HepG2 (cell line): ENCODE data around the gene UTRN. TPM values are rescaled to one million over a fixed set of nuclear protein-coding genes. Genes with fewer than 3 reads are reported as not detected.

Source experiments
- BRCA1 ChIP-seq: sonication (generic); formaldehyde crosslinking; IDR thresholded peaks from 2 replicates; pipeline ENCODE4 v1.4.0; 2020; ENCODE audit warnings: missing genetic modification reagents
- EHMT2 ChIP-seq: fragments of 200-600 bp; sonication (generic); IDR thresholded peaks from 2 replicates; pipeline ENCODE4 v1.7.0; 2017; ENCODE audit warnings: antibody characterized with exemption, low read depth, low read length, borderline replicate concordance
- ESRRA ChIP-seq: sonication (generic); formaldehyde crosslinking; IDR thresholded peaks from 2 replicates; pipeline ENCODE4 v1.5.1; 2020; ENCODE audit warnings: mild to moderate bottlenecking, low read depth, missing genetic modification reagents
- KLF16 ChIP-seq, 2 experiments: sonication (generic) in 1 of 2; formaldehyde crosslinking in 1 of 2; IDR thresholded peaks; 2 replicates each; pipeline versions ENCODE4 v1.6.1 to v1.8.0; 2016 to 2023; ENCODE audit warnings: missing genetic modification reagents in 2 of 2, missing compliant biosample characterization in 1 of 2
- MEIS1 ChIP-seq: sonication (generic); formaldehyde crosslinking; IDR thresholded peaks from 2 replicates; pipeline ENCODE4 v1.9.0; 2021; ENCODE audit warnings: mild to moderate bottlenecking, missing genetic modification reagents, moderate library complexity, borderline replicate concordance
- MIER3 ChIP-seq: IDR thresholded peaks from 2 replicates; pipeline ENCODE4 v1.6.1; 2016; ENCODE audit warnings: missing compliant biosample characterization, borderline replicate concordance
- NONO ChIP-seq, 2 experiments: fragments of 450-650 bp in 1 of 2; sonication (generic) in 1 of 2; formaldehyde crosslinking in 1 of 2; IDR thresholded peaks in 1 of 2; conservative IDR thresholded peaks in 1 of 2; 2 replicates each; pipeline versions ENCODE4 v1.6.1 to v1.8.0; 2017 to 2022; ENCODE audit warnings: mild to moderate bottlenecking in 1 of 2, missing genetic modification reagents in 1 of 2, moderate library complexity in 1 of 2
- PTBP1 ChIP-seq: fragments of 200-400 bp; formaldehyde crosslinking; IDR thresholded peaks from 2 replicates; pipeline ENCODE4 v1.6.1; 2018; ENCODE audit warnings: low read length, low read depth; ENCODE audit not compliant: poor library complexity, severe bottlenecking
- SKI ChIP-seq: fragments of 450-650 bp; IDR thresholded peaks from one replicate; pipeline ENCODE4 v1.6.1; 2018; ENCODE audit warnings: mild to moderate bottlenecking; ENCODE audit not compliant: partially characterized antibody
- SNAI1 ChIP-seq: sonication (generic); formaldehyde crosslinking; IDR thresholded peaks from 2 replicates; pipeline ENCODE4 v1.5.0; 2020; ENCODE audit warnings: mild to moderate bottlenecking, missing genetic modification reagents, borderline replicate concordance
- STAG1 ChIP-seq: sonication (generic); formaldehyde crosslinking; IDR thresholded peaks from 2 replicates; pipeline ENCODE4 v1.4.0; 2020; ENCODE audit warnings: missing genetic modification reagents
- ZNF383 ChIP-seq: sonication (generic); formaldehyde crosslinking; IDR thresholded peaks from 2 replicates; pipeline ENCODE4 v1.4.0; 2020; ENCODE audit warnings: missing genetic modification reagents, mild to moderate bottlenecking, borderline replicate concordance
- ZNF44 ChIP-seq: sonication (generic); formaldehyde crosslinking; IDR thresholded peaks from 2 replicates; pipeline ENCODE4 v1.5.1; 2020; ENCODE audit warnings: mild to moderate bottlenecking, missing genetic modification reagents
- ZNF510 ChIP-seq: sonication (generic); formaldehyde crosslinking; IDR thresholded peaks from 2 replicates; pipeline ENCODE4 v1.4.0; 2020; ENCODE audit warnings: low read depth, mild to moderate bottlenecking, missing genetic modification reagents
- ZNF572 ChIP-seq: sonication (generic); formaldehyde crosslinking; IDR thresholded peaks from 2 replicates; pipeline ENCODE4 v1.5.1; 2020; ENCODE audit warnings: mild to moderate bottlenecking, missing genetic modification reagents
- polyA plus RNA-seq, 8 experiments: library from polyadenylated mRNA; depleted of rRNA in 3 of 8; stranded (reverse) in 7 of 8; unstranded in 1 of 8; fragments of >200 nt; fragmentation: Illumina TruSeq in 4 of 8; extraction: Trizol in 4 of 8; gene quantifications; 2 replicates each; pipeline versions ENCODE4 v1.2.1 to v1.2.3, GENCODE V29; 2011 to 2016; ENCODE audit warnings: low read depth in 4 of 8, missing spikeins in 1 of 8, mixed read lengths in 1 of 8; ENCODE audit not compliant: insufficient read depth in 1 of 8
- total RNA-seq, 5 experiments: library from RNA; depleted of rRNA; stranded (reverse); fragments of >200 nt; fragmentation: Illumina TruSeq; extraction: Trizol; gene quantifications; 2 replicates each; pipeline ENCODE4 v1.2.3, GENCODE V29; 2016; ENCODE audit warnings: low read depth in 1 of 5
- TF ChIP-seq, protein P1 (sequence below), 2 experiments: sonication (generic) in 1 of 2; formaldehyde crosslinking in 1 of 2; IDR thresholded peaks; 2 replicates each; pipeline versions ENCODE4 v1.6.1 to v1.9.0; 2014 to 2022; ENCODE audit warnings: antibody characterized with exemption in 1 of 2, borderline replicate concordance in 1 of 2, inconsistent platforms in 1 of 2, low read depth in 1 of 2, missing genetic modification reagents in 1 of 2
- TF ChIP-seq, protein P2 (sequence below): sonication (generic); formaldehyde crosslinking; IDR thresholded peaks from 2 replicates; pipeline ENCODE4 v1.8.1; 2023; ENCODE audit warnings: mild to moderate bottlenecking, inconsistent platforms, moderate library complexity, missing genetic modification reagents, borderline replicate concordance
- TF ChIP-seq, protein P3 (sequence below): sonication (generic); formaldehyde crosslinking; IDR thresholded peaks from 2 replicates; pipeline ENCODE4 v1.4.0; 2020; ENCODE audit warnings: missing genetic modification reagents
- TF ChIP-seq, protein P4 (sequence below): IDR thresholded peaks from 2 replicates; pipeline ENCODE4 v1.6.1; 2016; ENCODE audit warnings: low read depth, borderline replicate concordance

Gene UTRN
- total and polyA plus RNA-seq, 2 of the 13 experiments (the other 11 are each of a cell fraction or from before 2014, with no cell fraction given) = 102 to 116 TPM

DNA sequence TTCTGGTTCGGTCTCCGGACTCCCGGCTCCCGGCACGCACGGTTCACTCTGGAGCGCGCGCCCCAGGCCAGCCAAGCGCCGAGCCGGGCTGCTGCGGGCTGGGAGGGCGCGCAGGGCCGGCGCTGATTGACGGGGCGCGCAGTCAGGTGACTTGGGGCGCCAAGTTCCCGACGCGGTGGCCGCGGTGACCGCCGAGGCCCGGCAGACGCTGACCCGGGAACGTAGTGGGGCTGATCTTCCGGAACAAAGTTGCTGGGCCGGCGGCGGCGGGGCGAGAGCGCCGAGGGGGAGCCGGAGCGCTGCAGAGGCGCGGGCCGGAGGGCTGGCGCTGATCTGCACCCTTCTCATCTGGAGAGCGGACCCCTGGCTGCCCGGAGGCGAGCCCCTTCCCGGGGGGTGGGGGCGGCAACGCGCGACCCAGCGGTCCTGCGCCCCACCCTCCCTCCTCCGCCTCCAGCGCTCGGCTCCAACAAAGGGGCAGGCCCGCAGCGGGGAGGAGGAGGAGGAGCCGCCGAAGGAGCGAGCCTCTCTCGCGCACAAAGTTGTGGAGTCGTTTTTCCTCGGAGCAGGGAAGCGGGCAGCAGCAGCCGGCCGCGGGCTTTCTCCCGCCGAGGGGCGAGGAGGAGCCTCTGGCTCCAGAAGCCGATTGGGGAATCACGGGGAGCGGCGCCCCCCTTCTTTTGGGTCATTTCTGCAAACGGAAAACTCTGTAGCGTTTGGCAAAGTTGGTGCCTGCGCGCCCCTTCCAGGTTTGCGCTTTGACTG, at the start of gene UTRN (continued):
- TF ChIP-seq PTBP1 (no peak), MIER3 (no peak), ESRRA (CRISPR knock-in tag) (peak; percentile 22; the same call in 1 of the 2 replicates), STAG1 (CRISPR knock-in tag) (peak; percentile 31), ZNF572 (no peak), BRCA1 (CRISPR knock-in tag) (0 out of 2 replicates have a peak, but pooled peaks have one; percentile 18), NONO (IDR thresholded peaks at IDR 0.05) (no peak), NONO (CRISPR knock-in tag; conservative IDR thresholded peaks at IDR 0.05) (peak; percentile 96), MEIS1 (peak; percentile 97), ZNF44 (CRISPR knock-in tag) (peak; percentile 57; the same call in 1 of the 2 replicates), SNAI1 (CRISPR knock-in tag) (no peak; the same call in 1 of the 2 replicates), EHMT2 (no peak), ZNF510 (CRISPR knock-in tag) (no peak), SKI (peak; percentile 78), KLF16 (CRISPR knock-in tag; IDR thresholded peaks at IDR 0.05) (peak in 1 of 2 experiments; percentile 88; a peak in 2 of 4 replicates), ZNF383 (CRISPR knock-in tag) (no peak)
- TF ChIP-seq, protein P1, sequence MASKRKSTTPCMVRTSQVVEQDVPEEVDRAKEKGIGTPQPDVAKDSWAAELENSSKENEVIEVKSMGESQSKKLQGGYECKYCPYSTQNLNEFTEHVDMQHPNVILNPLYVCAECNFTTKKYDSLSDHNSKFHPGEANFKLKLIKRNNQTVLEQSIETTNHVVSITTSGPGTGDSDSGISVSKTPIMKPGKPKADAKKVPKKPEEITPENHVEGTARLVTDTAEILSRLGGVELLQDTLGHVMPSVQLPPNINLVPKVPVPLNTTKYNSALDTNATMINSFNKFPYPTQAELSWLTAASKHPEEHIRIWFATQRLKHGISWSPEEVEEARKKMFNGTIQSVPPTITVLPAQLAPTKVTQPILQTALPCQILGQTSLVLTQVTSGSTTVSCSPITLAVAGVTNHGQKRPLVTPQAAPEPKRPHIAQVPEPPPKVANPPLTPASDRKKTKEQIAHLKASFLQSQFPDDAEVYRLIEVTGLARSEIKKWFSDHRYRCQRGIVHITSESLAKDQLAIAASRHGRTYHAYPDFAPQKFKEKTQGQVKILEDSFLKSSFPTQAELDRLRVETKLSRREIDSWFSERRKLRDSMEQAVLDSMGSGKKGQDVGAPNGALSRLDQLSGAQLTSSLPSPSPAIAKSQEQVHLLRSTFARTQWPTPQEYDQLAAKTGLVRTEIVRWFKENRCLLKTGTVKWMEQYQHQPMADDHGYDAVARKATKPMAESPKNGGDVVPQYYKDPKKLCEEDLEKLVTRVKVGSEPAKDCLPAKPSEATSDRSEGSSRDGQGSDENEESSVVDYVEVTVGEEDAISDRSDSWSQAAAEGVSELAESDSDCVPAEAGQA (IDR thresholded peaks at IDR 0.05; ENCODE audit: low read depth) = peak; percentile 29; the same call in 1 of the 2 replicates
- TF ChIP-seq, protein P1 (CRISPR knock-in tag; IDR thresholded peaks at IDR 0.05; ENCODE audit: borderline replicate concordance) = 0 out of 2 replicates have a peak, but pooled peaks have one; percentile 43
- TF ChIP-seq, protein P2, sequence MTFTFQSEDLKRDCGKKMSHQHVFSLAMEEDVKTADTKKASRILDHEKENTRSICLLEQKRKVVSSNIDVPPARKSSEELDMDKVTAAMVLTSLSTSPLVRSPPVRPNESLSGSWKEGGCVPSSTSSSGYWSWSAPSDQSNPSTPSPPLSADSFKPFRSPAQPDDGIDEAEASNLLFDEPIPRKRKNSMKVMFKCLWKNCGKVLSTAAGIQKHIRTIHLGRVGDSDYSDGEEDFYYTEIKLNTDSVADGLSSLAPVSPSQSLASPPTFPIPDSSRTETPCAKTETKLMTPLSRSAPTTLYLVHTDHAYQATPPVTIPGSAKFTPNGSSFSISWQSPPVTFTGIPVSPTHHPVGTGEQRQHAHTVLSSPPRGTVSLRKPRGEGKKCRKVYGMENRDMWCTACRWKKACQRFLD (CRISPR knock-in tag) = peak; percentile 93; the same call in 1 of the 2 replicates
- TF ChIP-seq, protein P3, sequence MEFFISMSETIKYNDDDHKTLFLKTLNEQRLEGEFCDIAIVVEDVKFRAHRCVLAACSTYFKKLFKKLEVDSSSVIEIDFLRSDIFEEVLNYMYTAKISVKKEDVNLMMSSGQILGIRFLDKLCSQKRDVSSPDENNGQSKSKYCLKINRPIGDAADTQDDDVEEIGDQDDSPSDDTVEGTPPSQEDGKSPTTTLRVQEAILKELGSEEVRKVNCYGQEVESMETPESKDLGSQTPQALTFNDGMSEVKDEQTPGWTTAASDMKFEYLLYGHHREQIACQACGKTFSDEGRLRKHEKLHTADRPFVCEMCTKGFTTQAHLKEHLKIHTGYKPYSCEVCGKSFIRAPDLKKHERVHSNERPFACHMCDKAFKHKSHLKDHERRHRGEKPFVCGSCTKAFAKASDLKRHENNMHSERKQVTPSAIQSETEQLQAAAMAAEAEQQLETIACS (CRISPR knock-in tag) = peak; percentile 88
- TF ChIP-seq, protein P4, sequence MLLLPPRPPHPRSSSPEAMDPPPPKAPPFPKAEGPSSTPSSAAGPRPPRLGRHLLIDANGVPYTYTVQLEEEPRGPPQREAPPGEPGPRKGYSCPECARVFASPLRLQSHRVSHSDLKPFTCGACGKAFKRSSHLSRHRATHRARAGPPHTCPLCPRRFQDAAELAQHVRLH = peak; percentile 91; the same call in 1 of the 2 replicates
